Progenitor cell of endocrine pancreas (in vitro differentiated cells): Measurements from ENCODE around the gene FAAH2. TPM values are rescaled to one million over a fixed set of nuclear protein-coding genes. Genes with fewer than 3 reads are reported as not detected.

Experiments used
- DNase-seq: peaks from one replicate; pipeline ENCODE4 v3.0.0; 2021; ENCODE audit warnings: low spot score; ENCODE audit not compliant: unreplicated experiment
- H3K27ac Mint-ChIP-seq: 2 replicates; pipeline ENCODE4 v1.8.0; 2021; ENCODE audit warnings: mild to moderate bottlenecking, moderate library complexity, mixed read lengths
- H3K27me3 Mint-ChIP-seq: 2 replicates; pipeline ENCODE4 v1.8.0; 2021; ENCODE audit warnings: mixed read lengths
- H3K36me3 Mint-ChIP-seq: 2 replicates; pipeline ENCODE4 v1.8.0; 2022; ENCODE audit warnings: mixed read lengths; ENCODE audit not compliant: insufficient read depth
- H3K4me1 Mint-ChIP-seq: 2 replicates; pipeline ENCODE4 v1.8.0; 2021; ENCODE audit warnings: low read depth, mixed read lengths
- H3K4me3 Mint-ChIP-seq: 2 replicates; pipeline ENCODE4 v1.8.0; 2021; ENCODE audit warnings: low read depth, mild to moderate bottlenecking, moderate library complexity, mixed read lengths
- H3K9me3 Mint-ChIP-seq: 2 replicates; pipeline ENCODE4 v1.8.0; 2021; ENCODE audit warnings: low read depth, mixed read lengths
- CTCF ChIP-seq: fragments of 200-600 bp; sonication (generic); IDR thresholded peaks from one replicate; pipeline ENCODE4 v1.5.0; 2021; ENCODE audit warnings: antibody characterized with exemption, mild to moderate bottlenecking; ENCODE audit not compliant: unreplicated experiment
- total RNA-seq: library from RNA; stranded (reverse); gene quantifications from 2 replicates; pipeline ENCODE4 v1.2.1, GENCODE V29; 2021

The FAAH2 gene
- total RNA-seq, 1 donor from 2014 or later, result 12.8 TPM

- Mint-ChIP-seq H3K27me3 (no peaks in the 10 kb centered on the region), H3K36me3 (peaks cover 36% of the 10 kb centered on the region), H3K4me3 (no peak overlapping the region), H3K27ac (no peak overlapping the region), H3K9me3 (peaks cover 37% of the 10 kb centered on the region), H3K4me1 (no peaks in the 10 kb centered on the region)
- no peak for TF ChIP-seq CTCF
- no peak for DNase-seq
These were observed 165.0 kb downstream of the FAAH2 start for GRCh38 chrX:57451426-57452020.

GRCh38 chrX:57453901-57454300, 167.4 kb downstream of the FAAH2 start:
- no peaks in the 10 kb centered on the region for H3K4me1 Mint-ChIP-seq
- no peak overlapping the region for H3K4me3 Mint-ChIP-seq
- peaks cover 41% of the 10 kb centered on the region for H3K36me3 Mint-ChIP-seq
- DNase-seq, result no peak
- TF ChIP-seq CTCF, result no peak
- no peaks in the 10 kb centered on the region for H3K27me3 Mint-ChIP-seq
- H3K9me3 Mint-ChIP-seq, result peaks cover 49% of the 10 kb centered on the region
- H3K27ac Mint-ChIP-seq, result no peak overlapping the region

- H3K4me1 Mint-ChIP-seq, result no peaks in the 10 kb centered on the region
- H3K27me3 Mint-ChIP-seq, result no peaks in the 10 kb centered on the region
- no peak for DNase-seq
- no peak overlapping the region for H3K27ac Mint-ChIP-seq
- TF ChIP-seq CTCF, result no peak
- peaks cover 31% of the 10 kb centered on the region for H3K9me3 Mint-ChIP-seq
- H3K36me3 Mint-ChIP-seq, result peaks cover 16% of the 10 kb centered on the region
- no peak overlapping the region for H3K4me3 Mint-ChIP-seq
These were observed 195.0 kb downstream of the FAAH2 start for GRCh38 chrX:57481514-57481913.

- no peak overlapping the region for H3K27ac Mint-ChIP-seq
- peaks cover 40% of the 10 kb centered on the region for H3K9me3 Mint-ChIP-seq
- H3K4me3 Mint-ChIP-seq, result no peak overlapping the region
- no peaks in the 10 kb centered on the region for H3K27me3 Mint-ChIP-seq
- no peak for DNase-seq
- no peaks in the 10 kb centered on the region for H3K36me3 Mint-ChIP-seq
- peaks cover 3% of the 10 kb centered on the region for H3K4me1 Mint-ChIP-seq
- TF ChIP-seq CTCF, result no peak
These were observed 230.0 kb downstream of the FAAH2 start for GRCh38 chrX:57516491-57516890.

GRCh38 chrX:57519578-57520118, 233.1 kb downstream of the FAAH2 start:
- peaks cover 40% of the 10 kb centered on the region for H3K9me3 Mint-ChIP-seq
- H3K4me1 Mint-ChIP-seq, result peaks cover 3% of the 10 kb centered on the region
- H3K4me3 Mint-ChIP-seq, result no peak overlapping the region

More at GRCh38 chrX:57519578-57520118, 233.1 kb downstream of the FAAH2 start:
- H3K27me3 Mint-ChIP-seq, result no peaks in the 10 kb centered on the region
- no peaks in the 10 kb centered on the region for H3K36me3 Mint-ChIP-seq
- H3K27ac Mint-ChIP-seq, result no peak overlapping the region
- DNase-seq, result no peak
- TF ChIP-seq CTCF, result no peak
